ENCODE data around the gene MAU2. TPM values are rescaled to one million over a fixed set of nuclear protein-coding genes. Genes with fewer than 3 reads are reported as not detected.

Gene MAU2
- polyA plus RNA-seq, 1 experiment: 14.7 TPM

DNA sequence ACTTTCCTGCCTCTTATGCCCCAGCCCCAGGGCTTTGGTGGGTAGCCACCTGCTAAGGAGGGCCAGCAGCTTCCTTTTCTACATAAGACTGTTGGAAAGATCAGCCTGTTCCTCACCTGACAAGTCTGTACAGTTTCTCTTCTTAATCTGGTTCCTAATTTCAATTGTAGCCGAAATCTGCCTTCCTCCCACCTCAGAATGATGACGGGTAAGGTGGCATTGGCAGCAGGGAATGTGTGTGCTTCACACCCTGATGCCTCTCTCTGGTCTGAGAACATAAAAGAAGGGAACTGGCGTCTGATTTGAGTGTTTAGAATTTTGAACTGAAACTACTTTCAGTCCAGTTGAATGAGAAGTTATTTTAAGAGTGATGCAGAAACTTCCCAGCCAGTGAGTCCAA lies 16.0 kb downstream of the MAU2 start:
- CTCF ChIA-PET: no interaction called here
- POLR2A ChIA-PET: no interaction called here

DNA sequence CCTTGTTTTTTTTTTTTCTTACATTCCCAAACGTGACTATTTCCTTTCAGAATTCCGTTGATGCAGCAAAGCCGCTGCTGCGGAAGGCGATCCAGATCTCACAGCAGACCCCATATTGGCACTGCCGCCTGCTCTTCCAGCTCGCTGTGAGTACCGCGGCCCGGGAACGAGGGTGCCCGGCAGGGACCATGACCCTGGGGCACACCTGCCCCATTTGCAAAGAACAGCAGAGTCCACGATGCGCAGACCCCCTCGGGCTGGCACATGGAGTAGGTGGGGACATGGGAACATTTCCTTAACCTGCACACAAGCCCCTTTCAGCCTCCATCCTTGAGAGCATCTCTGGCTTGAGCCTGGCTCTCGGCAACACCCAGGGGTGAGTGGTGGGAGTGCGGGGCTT lies 16.5 kb downstream of the MAU2 start:
- CTCF ChIA-PET: interaction anchor here (1.4 kb wide), 1 partner anchor 153 kb away, joined by 4 read pairs; no protein-coding TSS in a partner anchor
- TF ChIP-seq, protein P1, sequence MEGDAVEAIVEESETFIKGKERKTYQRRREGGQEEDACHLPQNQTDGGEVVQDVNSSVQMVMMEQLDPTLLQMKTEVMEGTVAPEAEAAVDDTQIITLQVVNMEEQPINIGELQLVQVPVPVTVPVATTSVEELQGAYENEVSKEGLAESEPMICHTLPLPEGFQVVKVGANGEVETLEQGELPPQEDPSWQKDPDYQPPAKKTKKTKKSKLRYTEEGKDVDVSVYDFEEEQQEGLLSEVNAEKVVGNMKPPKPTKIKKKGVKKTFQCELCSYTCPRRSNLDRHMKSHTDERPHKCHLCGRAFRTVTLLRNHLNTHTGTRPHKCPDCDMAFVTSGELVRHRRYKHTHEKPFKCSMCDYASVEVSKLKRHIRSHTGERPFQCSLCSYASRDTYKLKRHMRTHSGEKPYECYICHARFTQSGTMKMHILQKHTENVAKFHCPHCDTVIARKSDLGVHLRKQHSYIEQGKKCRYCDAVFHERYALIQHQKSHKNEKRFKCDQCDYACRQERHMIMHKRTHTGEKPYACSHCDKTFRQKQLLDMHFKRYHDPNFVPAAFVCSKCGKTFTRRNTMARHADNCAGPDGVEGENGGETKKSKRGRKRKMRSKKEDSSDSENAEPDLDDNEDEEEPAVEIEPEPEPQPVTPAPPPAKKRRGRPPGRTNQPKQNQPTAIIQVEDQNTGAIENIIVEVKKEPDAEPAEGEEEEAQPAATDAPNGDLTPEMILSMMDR (IDR thresholded peaks at IDR 0.05; ENCODE audit: low read depth, low read length): no peak
- POLR2A ChIA-PET: no interaction called here

More for the DNA sequence above, 16.0 kb downstream of the MAU2 start:
- Histone ChIP-seq H3K4me3 (ENCODE audit: low read depth, low read length) (no peak overlapping the region), H3K27me3 (ENCODE audit: control insufficient read depth, insufficient read depth, low read length) (no peaks in the 10 kb centered on the region), H3K9me3 (ENCODE audit: control insufficient read depth, insufficient read depth, low read length) (no peaks in the 10 kb centered on the region; the same call in 1 of the 2 replicates), H3K27ac (ENCODE audit: low read depth, low read length) (no peak overlapping the region)
- DNase-seq (ENCODE audit: low read depth, low spot score): no peak
- TF ChIP-seq, protein P1 (IDR thresholded peaks at IDR 0.05; ENCODE audit: low read depth, low read length): no peak

DNA sequence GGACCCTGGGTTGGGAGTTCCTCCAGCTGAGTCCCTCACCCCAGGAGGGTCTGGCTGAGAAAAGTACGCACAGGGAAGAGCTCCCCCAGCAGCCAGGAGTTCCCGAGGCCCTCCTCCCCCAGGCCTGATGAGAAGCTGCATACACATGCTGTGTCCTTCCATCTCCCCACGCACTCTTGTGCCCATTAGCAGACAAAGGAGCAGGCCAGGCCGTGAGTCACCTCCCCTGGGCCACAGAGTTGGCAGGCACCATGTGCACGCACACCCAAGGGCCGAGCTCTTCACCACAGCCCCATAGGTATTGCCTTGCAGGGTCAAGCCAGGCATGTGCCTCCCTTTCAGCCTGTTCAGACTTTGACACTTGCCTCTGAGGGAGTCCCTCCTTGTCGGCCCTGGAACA lies 17.5 kb downstream of the MAU2 start:
- Histone ChIP-seq H3K27ac (ENCODE audit: low read depth, low read length) (no peak overlapping the region), H3K27me3 (ENCODE audit: control insufficient read depth, insufficient read depth, low read length) (no peaks in the 10 kb centered on the region), H3K9me3 (ENCODE audit: control insufficient read depth, insufficient read depth, low read length) (no peaks in the 10 kb centered on the region; the same call in 1 of the 2 replicates), H3K4me3 (ENCODE audit: low read depth, low read length) (no peak overlapping the region)
- CTCF ChIA-PET: interaction anchor here (0.8 to 1.4 kb wide), 2 partner anchors 152 kb away, joined by 3 to 4 read pairs; no protein-coding TSS in a partner anchor
- no peak for DNase-seq (ENCODE audit: low read depth, low spot score)
- TF ChIP-seq, protein P1 (IDR thresholded peaks at IDR 0.05; ENCODE audit: low read depth, low read length): no peak
- POLR2A ChIA-PET: no interaction called here

More for the DNA sequence above, 16.5 kb downstream of the MAU2 start:
- Histone ChIP-seq H3K4me3 (ENCODE audit: low read depth, low read length) (no peak overlapping the region), H3K27ac (ENCODE audit: low read depth, low read length) (no peak overlapping the region), H3K27me3 (ENCODE audit: control insufficient read depth, insufficient read depth, low read length) (no peaks in the 10 kb centered on the region), H3K9me3 (ENCODE audit: control insufficient read depth, insufficient read depth, low read length) (no peaks in the 10 kb centered on the region; the same call in 1 of the 2 replicates)
- no peak for DNase-seq (ENCODE audit: low read depth, low spot score)

DNA sequence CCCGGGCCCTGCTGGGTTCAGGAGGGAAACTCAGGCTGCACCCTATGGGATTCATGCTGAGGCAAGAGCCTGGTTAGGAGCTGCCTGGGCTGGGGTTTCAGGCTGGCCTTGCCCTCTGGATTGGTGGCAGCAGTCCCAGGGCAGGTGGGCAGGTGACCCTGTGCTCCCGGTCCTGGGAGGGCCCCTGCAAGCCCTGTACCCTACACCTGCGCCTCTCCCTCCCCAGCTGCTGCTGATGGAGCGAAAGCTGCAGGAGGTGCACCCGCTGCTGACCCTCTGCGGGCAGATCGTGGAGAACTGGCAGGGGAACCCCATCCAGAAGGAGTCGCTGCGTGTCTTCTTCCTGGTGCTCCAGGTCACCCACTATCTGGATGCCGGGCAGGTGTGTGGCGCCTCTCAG lies 20.4 kb downstream of the MAU2 start:
- Histone ChIP-seq H3K9me3 (ENCODE audit: control insufficient read depth, insufficient read depth, low read length) (no peaks in the 10 kb centered on the region; the same call in 1 of the 2 replicates), H3K4me3 (ENCODE audit: low read depth, low read length) (no peak overlapping the region), H3K27me3 (ENCODE audit: control insufficient read depth, insufficient read depth, low read length) (no peaks in the 10 kb centered on the region), H3K27ac (ENCODE audit: low read depth, low read length) (no peak overlapping the region)
- DNase-seq (ENCODE audit: low read depth, low spot score): no peak
- ChIA-PET POLR2A (no interaction called here), CTCF (interaction anchor here (0.5 to 2.7 kb wide), 5 partner anchors 11 to 194 kb away, joined by 3 to 25 read pairs (median 3); no protein-coding TSS in a partner anchor)
- TF ChIP-seq, protein P1 (IDR thresholded peaks at IDR 0.05; ENCODE audit: low read depth, low read length): no peak

DNA sequence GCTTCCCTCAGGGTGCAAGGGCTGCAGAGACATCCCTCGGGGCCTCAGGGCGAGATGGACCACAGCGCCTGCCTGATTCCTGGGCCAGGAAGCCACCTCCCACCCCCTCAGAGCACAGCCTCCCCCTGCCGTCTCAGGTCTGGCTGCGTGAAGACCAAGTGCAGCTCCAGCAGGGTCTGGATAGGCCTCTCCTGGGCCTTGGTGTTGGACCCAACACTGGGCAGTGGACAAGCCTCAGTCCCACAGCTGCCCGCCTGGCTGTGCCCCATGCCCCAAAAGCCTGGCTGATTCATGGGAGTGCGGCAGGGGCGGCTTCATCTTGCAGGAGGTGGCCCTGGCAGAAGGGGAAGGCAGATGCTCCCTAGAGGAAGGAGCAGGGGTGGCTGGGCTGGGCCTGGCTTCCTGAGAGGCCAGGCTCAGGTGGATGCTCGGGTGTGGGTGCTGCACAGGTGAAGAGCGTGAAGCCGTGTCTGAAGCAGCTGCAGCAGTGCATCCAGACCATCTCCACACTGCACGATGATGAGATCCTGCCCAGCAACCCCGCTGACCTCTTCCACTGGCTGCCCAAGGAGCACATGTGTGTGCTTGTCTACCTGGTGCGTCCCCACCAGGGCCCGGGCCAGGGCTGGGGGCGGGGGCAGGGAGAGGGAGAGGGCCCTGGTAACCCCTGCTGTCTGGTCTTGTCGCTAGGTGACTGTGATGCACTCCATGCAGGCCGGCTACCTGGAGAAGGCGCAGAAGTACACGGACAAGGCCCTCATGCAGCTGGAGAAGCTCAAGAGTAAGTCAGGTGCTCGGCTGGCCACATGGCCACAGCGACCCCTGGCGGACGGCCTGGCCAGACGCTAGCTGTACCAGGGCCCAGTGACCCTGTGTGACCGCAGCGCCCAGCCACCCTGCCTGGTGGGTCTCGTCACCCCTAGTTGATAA lies 21.7 kb downstream of the MAU2 start:
- CTCF ChIA-PET: interaction anchor here (0.6 to 2.7 kb wide), 17 partner anchors 8 to 183 kb away, joined by 3 to 25 read pairs (median 4); no protein-coding TSS in a partner anchor
- no peaks in the 10 kb centered on the region; the same call in 1 of the 2 replicates for H3K9me3 ChIP-seq (ENCODE audit: control insufficient read depth, insufficient read depth, low read length)
- H3K27ac ChIP-seq (ENCODE audit: low read depth, low read length): no peak overlapping the region
- POLR2A ChIA-PET: interaction anchor here (1.1 kb wide), 1 partner anchor 9 kb away, joined by 3 read pairs; no protein-coding TSS in a partner anchor
- no peaks in the 10 kb centered on the region for H3K27me3 ChIP-seq (ENCODE audit: control insufficient read depth, insufficient read depth, low read length)
- TF ChIP-seq, protein P1 (IDR thresholded peaks at IDR 0.05; ENCODE audit: low read depth, low read length): peak; percentile 82
- peak; percentile 8 for DNase-seq (ENCODE audit: low read depth, low spot score)
- H3K4me3 ChIP-seq (ENCODE audit: low read depth, low read length): no peak overlapping the region

All from AG04450 (cell line).